ENCODE results near the gene IGFBP5.

DNA sequence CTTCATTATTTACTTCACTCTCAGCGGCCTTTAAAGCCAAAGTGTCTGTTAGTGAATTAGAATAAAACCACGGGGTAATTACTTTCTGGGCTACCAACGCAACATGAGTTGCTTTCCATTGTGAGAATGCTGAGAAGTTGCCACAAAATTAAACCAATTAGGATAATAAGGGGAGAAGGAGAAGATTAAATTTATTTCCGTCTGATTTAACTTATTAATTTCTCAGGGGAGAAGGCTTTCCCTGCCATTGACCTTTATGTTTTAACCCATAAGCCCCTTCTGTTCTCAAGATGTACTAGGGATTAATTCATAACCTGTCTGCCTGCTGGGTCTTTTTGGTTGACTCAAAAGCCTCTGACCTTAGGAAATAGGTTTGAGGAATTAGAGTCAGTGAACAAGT lies 42.3 kb upstream of the IGFBP5 start:
- TF ChIP-seq, protein P1, sequence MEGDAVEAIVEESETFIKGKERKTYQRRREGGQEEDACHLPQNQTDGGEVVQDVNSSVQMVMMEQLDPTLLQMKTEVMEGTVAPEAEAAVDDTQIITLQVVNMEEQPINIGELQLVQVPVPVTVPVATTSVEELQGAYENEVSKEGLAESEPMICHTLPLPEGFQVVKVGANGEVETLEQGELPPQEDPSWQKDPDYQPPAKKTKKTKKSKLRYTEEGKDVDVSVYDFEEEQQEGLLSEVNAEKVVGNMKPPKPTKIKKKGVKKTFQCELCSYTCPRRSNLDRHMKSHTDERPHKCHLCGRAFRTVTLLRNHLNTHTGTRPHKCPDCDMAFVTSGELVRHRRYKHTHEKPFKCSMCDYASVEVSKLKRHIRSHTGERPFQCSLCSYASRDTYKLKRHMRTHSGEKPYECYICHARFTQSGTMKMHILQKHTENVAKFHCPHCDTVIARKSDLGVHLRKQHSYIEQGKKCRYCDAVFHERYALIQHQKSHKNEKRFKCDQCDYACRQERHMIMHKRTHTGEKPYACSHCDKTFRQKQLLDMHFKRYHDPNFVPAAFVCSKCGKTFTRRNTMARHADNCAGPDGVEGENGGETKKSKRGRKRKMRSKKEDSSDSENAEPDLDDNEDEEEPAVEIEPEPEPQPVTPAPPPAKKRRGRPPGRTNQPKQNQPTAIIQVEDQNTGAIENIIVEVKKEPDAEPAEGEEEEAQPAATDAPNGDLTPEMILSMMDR (IDR thresholded peaks at IDR 0.05): no peak
- TF ChIP-seq POLR2AphosphoS5 (IDR thresholded peaks at IDR 0.05): no peak

Measured in stomach (tissue), 4 donors.